Measurements from ENCODE around the gene THUMPD1.
"Not testable (repeated sequence)": the region's sequence is repeated elsewhere in the genome, so short reads cannot be mapped to it uniquely, and the experiment has no call there.

THUMPD1 gene

DNA sequence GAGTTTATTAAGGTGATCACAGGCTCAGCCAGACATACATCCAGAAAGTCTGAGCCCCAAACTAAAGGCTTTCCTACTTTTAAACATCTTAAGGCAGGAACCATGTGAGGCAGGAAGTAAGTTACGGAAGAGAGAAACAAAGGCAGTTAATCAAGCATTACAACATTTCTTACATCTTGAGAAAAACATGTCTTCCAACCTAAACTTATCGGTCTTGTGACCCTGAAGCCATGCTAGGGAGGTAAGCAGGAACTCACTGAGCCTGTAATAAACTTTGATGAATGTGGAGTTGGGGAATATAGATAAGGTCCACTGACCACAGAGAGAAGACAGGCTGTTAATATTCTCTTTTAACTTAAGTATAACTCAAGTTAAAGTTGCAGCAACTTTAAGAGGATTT is 18.7 kb upstream of the THUMPD1 start:
- no peaks in the 10 kb centered on the region for H3K4me1 ChIP-seq (ENCODE audit: control insufficient read depth, low read depth, low read length)
- no peak overlapping the region for H2AK5ac ChIP-seq (ENCODE audit: low read length)
- no peaks in the 10 kb centered on the region for H3K27me3 ChIP-seq (ENCODE audit: insufficient read depth, low read length, poor library complexity)
- H3K9ac ChIP-seq (ENCODE audit: low read length) = no peak overlapping the region
- no peaks in the 10 kb centered on the region for H3K79me1 ChIP-seq (ENCODE audit: low read length)
- no peak overlapping the region for H3K4me3 ChIP-seq (ENCODE audit: low read length)
- H3K4ac ChIP-seq (ENCODE audit: low read depth, low read length) = no peak overlapping the region
- no peak overlapping the region for H3K23ac ChIP-seq (ENCODE audit: low read length)
- H3K79me2 ChIP-seq (ENCODE audit: control insufficient read depth, insufficient read depth, low read length) = no peaks in the 10 kb centered on the region
- no CpG with 5 or more reads among the region's 2 CpGs for WGBS (ENCODE audit: extremely low coverage, insufficient coverage, low lambda C conversion rate)
- H3K18ac ChIP-seq (ENCODE audit: low read length) = no peak overlapping the region
- H4K5ac ChIP-seq (ENCODE audit: low read length) = no peak overlapping the region
- no peak overlapping the region for H3K4me2 ChIP-seq (ENCODE audit: low read length)
- H4K8ac ChIP-seq (ENCODE audit: low read depth, low read length) = no peak overlapping the region
- no peaks in the 10 kb centered on the region for H3K36me3 ChIP-seq (ENCODE audit: control insufficient read depth, insufficient read depth, low read length)
- no peak overlapping the region for H2BK5ac ChIP-seq (ENCODE audit: low read length)
- H2BK15ac ChIP-seq (replicated peaks; ENCODE audit: low read depth) = no peak overlapping the region
- H3K27ac ChIP-seq (ENCODE audit: low read depth, low read length) = no peak overlapping the region
- no peak overlapping the region for H3K56ac ChIP-seq (ENCODE audit: low read length)
- no peak for DNase-seq
- H2BK120ac ChIP-seq (ENCODE audit: low read depth, low read length) = no peak overlapping the region

GRCh38 chr16:20755799-20756198 is 14.2 kb upstream of the THUMPD1 start:
- H3K9ac ChIP-seq (ENCODE audit: low read length); H3K23ac ChIP-seq (ENCODE audit: low read length); H3K79me2 ChIP-seq (ENCODE audit: control insufficient read depth, insufficient read depth, low read length); H3K79me1 ChIP-seq (ENCODE audit: low read length); H2BK5ac ChIP-seq (ENCODE audit: low read length); H3K27ac ChIP-seq (ENCODE audit: low read depth, low read length); H3K56ac ChIP-seq (ENCODE audit: low read length); H3K4ac ChIP-seq (ENCODE audit: low read depth, low read length); H2AK5ac ChIP-seq (ENCODE audit: low read length); H4K8ac ChIP-seq (ENCODE audit: low read depth, low read length); H3K4me1 ChIP-seq (ENCODE audit: control insufficient read depth, low read depth, low read length); H2BK120ac ChIP-seq (ENCODE audit: low read depth, low read length); H3K18ac ChIP-seq (ENCODE audit: low read length); H3K4me2 ChIP-seq (ENCODE audit: low read length); H3K36me3 ChIP-seq (ENCODE audit: control insufficient read depth, insufficient read depth, low read length); H3K27me3 ChIP-seq (ENCODE audit: insufficient read depth, low read length, poor library complexity); DNase-seq; H4K5ac ChIP-seq (ENCODE audit: low read length); H3K4me3 ChIP-seq (ENCODE audit: low read length); H2BK15ac ChIP-seq (replicated peaks; ENCODE audit: low read depth): not testable (repeated sequence)
- WGBS (ENCODE audit: extremely low coverage, insufficient coverage, low lambda C conversion rate) = no CpG with 5 or more reads among the region's 5 CpGs

GRCh38 chr16:20755238-20755637 is 13.6 kb upstream of the THUMPD1 start:
- Histone ChIP-seq H3K27ac (ENCODE audit: low read depth, low read length) (no peak overlapping the region), H3K56ac (ENCODE audit: low read length) (no peak overlapping the region)
- WGBS (ENCODE audit: extremely low coverage, insufficient coverage, low lambda C conversion rate) = no CpG with 5 or more reads among the region's 1 CpG

GRCh38 chr16:20753727-20754126 is 12.1 kb upstream of the THUMPD1 start:
- no CpG with 5 or more reads among the region's 1 CpG for WGBS (ENCODE audit: extremely low coverage, insufficient coverage, low lambda C conversion rate)
- no peak overlapping the region for H2BK15ac ChIP-seq (replicated peaks; ENCODE audit: low read depth)

More at GRCh38 chr16:20755238-20755637, 13.6 kb upstream of the THUMPD1 start:
- no peak overlapping the region for H3K4me3 ChIP-seq (ENCODE audit: low read length)
- H4K8ac ChIP-seq (ENCODE audit: low read depth, low read length) = no peak overlapping the region
- no peaks in the 10 kb centered on the region for H3K36me3 ChIP-seq (ENCODE audit: control insufficient read depth, insufficient read depth, low read length)
- H2BK15ac ChIP-seq (replicated peaks; ENCODE audit: low read depth) = no peak overlapping the region
- no peak overlapping the region for H3K4me2 ChIP-seq (ENCODE audit: low read length)
- H3K18ac ChIP-seq (ENCODE audit: low read length) = no peak overlapping the region
- H3K79me2 ChIP-seq (ENCODE audit: control insufficient read depth, insufficient read depth, low read length) = no peaks in the 10 kb centered on the region
- H3K4me1 ChIP-seq (ENCODE audit: control insufficient read depth, low read depth, low read length) = no peaks in the 10 kb centered on the region
- H2AK5ac ChIP-seq (ENCODE audit: low read length) = no peak overlapping the region
- no peak overlapping the region for H2BK5ac ChIP-seq (ENCODE audit: low read length)
- no peaks in the 10 kb centered on the region for H3K27me3 ChIP-seq (ENCODE audit: insufficient read depth, low read length, poor library complexity)
- no peak overlapping the region for H3K9ac ChIP-seq (ENCODE audit: low read length)
- no peak for DNase-seq
- no peak overlapping the region for H3K23ac ChIP-seq (ENCODE audit: low read length)
- no peak overlapping the region for H2BK120ac ChIP-seq (ENCODE audit: low read depth, low read length)
- no peak overlapping the region for H4K5ac ChIP-seq (ENCODE audit: low read length)
- H3K79me1 ChIP-seq (ENCODE audit: low read length) = no peaks in the 10 kb centered on the region
- H3K4ac ChIP-seq (ENCODE audit: low read depth, low read length) = no peak overlapping the region

DNA sequence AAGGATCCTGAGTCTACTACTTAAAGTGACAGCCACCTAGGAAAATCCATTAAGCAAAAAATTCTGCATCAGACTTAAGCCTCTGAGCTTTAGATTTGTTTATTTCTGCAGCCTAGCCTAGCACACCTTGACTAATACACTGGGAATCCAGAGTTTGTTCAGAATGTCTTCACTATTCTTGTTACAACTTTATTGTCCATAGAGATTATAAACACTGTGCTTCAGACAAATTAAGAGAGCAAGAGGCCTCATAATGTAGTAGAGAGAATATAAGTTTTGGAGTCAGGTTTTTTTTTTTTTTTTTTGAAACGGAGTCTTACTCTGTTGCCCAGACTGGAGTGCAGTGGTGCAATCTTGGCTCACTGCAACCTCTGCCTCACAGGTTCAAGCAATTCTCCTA is 8.9 kb upstream of the THUMPD1 start:
- no peak overlapping the region for H3K9ac ChIP-seq (ENCODE audit: low read length)
- H3K4me1 ChIP-seq (ENCODE audit: control insufficient read depth, low read depth, low read length) = no peaks in the 10 kb centered on the region
- no CpG with 5 or more reads among the region's 1 CpG for WGBS (ENCODE audit: extremely low coverage, insufficient coverage, low lambda C conversion rate)
- DNase-seq = no peak
- H3K27me3 ChIP-seq (ENCODE audit: insufficient read depth, low read length, poor library complexity) = no peaks in the 10 kb centered on the region
- no peak overlapping the region for H4K5ac ChIP-seq (ENCODE audit: low read length)
- H3K36me3 ChIP-seq (ENCODE audit: control insufficient read depth, insufficient read depth, low read length) = no peaks in the 10 kb centered on the region
- H4K8ac ChIP-seq (ENCODE audit: low read depth, low read length) = no peak overlapping the region
- H2AK5ac ChIP-seq (ENCODE audit: low read length) = no peak overlapping the region
- H3K18ac ChIP-seq (ENCODE audit: low read length) = no peak overlapping the region
- H3K79me1 ChIP-seq (ENCODE audit: low read length) = no peaks in the 10 kb centered on the region
- no peak overlapping the region for H2BK15ac ChIP-seq (replicated peaks; ENCODE audit: low read depth)
- H2BK5ac ChIP-seq (ENCODE audit: low read length) = no peak overlapping the region
- no peak overlapping the region for H3K4me3 ChIP-seq (ENCODE audit: low read length)
- H3K27ac ChIP-seq (ENCODE audit: low read depth, low read length) = no peak overlapping the region
- no peaks in the 10 kb centered on the region for H3K79me2 ChIP-seq (ENCODE audit: control insufficient read depth, insufficient read depth, low read length)
- H3K4me2 ChIP-seq (ENCODE audit: low read length) = no peak overlapping the region
- no peak overlapping the region for H3K4ac ChIP-seq (ENCODE audit: low read depth, low read length)
- no peak overlapping the region for H2BK120ac ChIP-seq (ENCODE audit: low read depth, low read length)
- no peak overlapping the region for H3K56ac ChIP-seq (ENCODE audit: low read length)
- H3K23ac ChIP-seq (ENCODE audit: low read length) = no peak overlapping the region

More at GRCh38 chr16:20753727-20754126, 12.1 kb upstream of the THUMPD1 start:
- Histone ChIP-seq H2BK5ac (ENCODE audit: low read length) (no peak overlapping the region), H3K4me1 (ENCODE audit: control insufficient read depth, low read depth, low read length) (no peaks in the 10 kb centered on the region), H4K5ac (ENCODE audit: low read length) (no peak overlapping the region), H4K8ac (ENCODE audit: low read depth, low read length) (no peak overlapping the region), H3K23ac (ENCODE audit: low read length) (no peak overlapping the region), H3K56ac (ENCODE audit: low read length) (no peak overlapping the region), H3K4me2 (ENCODE audit: low read length) (no peak overlapping the region), H3K18ac (ENCODE audit: low read length) (no peak overlapping the region), H3K9ac (ENCODE audit: low read length) (no peak overlapping the region), H3K36me3 (ENCODE audit: control insufficient read depth, insufficient read depth, low read length) (no peaks in the 10 kb centered on the region), H3K79me1 (ENCODE audit: low read length) (no peaks in the 10 kb centered on the region), H3K4me3 (ENCODE audit: low read length) (no peak overlapping the region), H2AK5ac (ENCODE audit: low read length) (no peak overlapping the region), H3K27me3 (ENCODE audit: insufficient read depth, low read length, poor library complexity) (no peaks in the 10 kb centered on the region), H3K4ac (ENCODE audit: low read depth, low read length) (no peak overlapping the region), H2BK120ac (ENCODE audit: low read depth, low read length) (no peak overlapping the region), H3K27ac (ENCODE audit: low read depth, low read length) (no peak overlapping the region), H3K79me2 (ENCODE audit: control insufficient read depth, insufficient read depth, low read length) (no peaks in the 10 kb centered on the region)
- no peak for DNase-seq

GRCh38 chr16:20749474-20749873 is 7.9 kb upstream of the THUMPD1 start:
- H3K79me1 ChIP-seq (ENCODE audit: low read length) = no peaks in the 10 kb centered on the region
- no peak overlapping the region for H2BK15ac ChIP-seq (replicated peaks; ENCODE audit: low read depth)
- H2AK5ac ChIP-seq (ENCODE audit: low read length) = no peak overlapping the region
- H3K4ac ChIP-seq (ENCODE audit: low read depth, low read length) = no peak overlapping the region
- no peak overlapping the region for H3K56ac ChIP-seq (ENCODE audit: low read length)
- H3K27ac ChIP-seq (ENCODE audit: low read depth, low read length) = no peak overlapping the region
- H3K4me2 ChIP-seq (ENCODE audit: low read length) = no peak overlapping the region
- H3K23ac ChIP-seq (ENCODE audit: low read length) = no peak overlapping the region
- H2BK120ac ChIP-seq (ENCODE audit: low read depth, low read length) = no peak overlapping the region
- no peak for DNase-seq
- H3K18ac ChIP-seq (ENCODE audit: low read length) = no peak overlapping the region
- no peak overlapping the region for H4K8ac ChIP-seq (ENCODE audit: low read depth, low read length)
- no peaks in the 10 kb centered on the region for H3K79me2 ChIP-seq (ENCODE audit: control insufficient read depth, insufficient read depth, low read length)
- no peak overlapping the region for H3K9ac ChIP-seq (ENCODE audit: low read length)
- no peak overlapping the region for H2BK5ac ChIP-seq (ENCODE audit: low read length)
- no peak overlapping the region for H3K4me3 ChIP-seq (ENCODE audit: low read length)
- H3K27me3 ChIP-seq (ENCODE audit: insufficient read depth, low read length, poor library complexity) = no peaks in the 10 kb centered on the region
- H3K36me3 ChIP-seq (ENCODE audit: control insufficient read depth, insufficient read depth, low read length) = no peaks in the 10 kb centered on the region
- H3K4me1 ChIP-seq (ENCODE audit: control insufficient read depth, low read depth, low read length) = no peaks in the 10 kb centered on the region
- H4K5ac ChIP-seq (ENCODE audit: low read length) = no peak overlapping the region
- WGBS (ENCODE audit: extremely low coverage, insufficient coverage, low lambda C conversion rate) = no CpG with 5 or more reads among the region's 1 CpG
